ENCODE data around the gene CDKN2B-AS1. TPM values are rescaled to one million over a fixed set of nuclear protein-coding genes. Genes with fewer than 3 reads are reported as not detected.

The CDKN2B-AS1 gene
- total and polyA plus RNA-seq, 2 experiments from 2014 or later, result 0.14 TPM; not detected in 1

GRCh38 chr9:22156586-22156985 lies 162.0 kb downstream of the CDKN2B-AS1 start:
- Histone ChIP-seq H3K4me3 (no peak overlapping the region), H3K36me3 (ENCODE audit: insufficient read depth) (no peaks in the 10 kb centered on the region), H2AFZ (no peak overlapping the region), H3K79me2 (replicated peaks; ENCODE audit: insufficient read depth) (no peaks in the 10 kb centered on the region), H3K27me3 (ENCODE audit: insufficient read depth) (no peaks in the 10 kb centered on the region), H3F3A (replicated peaks; ENCODE audit: low read depth) (no peaks in the 10 kb centered on the region), H3K4me1 (ENCODE audit: insufficient read depth) (no peaks in the 10 kb centered on the region), H3K27ac (ENCODE audit: low read depth) (no peak overlapping the region), H4K20me1 (replicated peaks; ENCODE audit: insufficient read depth) (no peaks in the 10 kb centered on the region), H3K4me2 (no peak overlapping the region), H3K9me2 (ENCODE audit: insufficient read depth) (no peaks in the 10 kb centered on the region)
- DNase-seq (ENCODE audit: low spot score) (no peak), ATAC-seq (no peak)
- TF ChIP-seq CTCF (conservative IDR thresholded peaks at IDR 0.05; ENCODE audit: low read depth in 2 of 2) (no peak), ETS1 (IDR thresholded peaks at IDR 0.05) (no peak), ZNF331 (CRISPR knock-in tag; IDR thresholded peaks at IDR 0.05; ENCODE audit: low read depth) (no peak), CREB1 (CRISPR knock-in tag; IDR thresholded peaks at IDR 0.05; ENCODE audit: low read depth) (no peak), EZH2phosphoT487 (IDR thresholded peaks at IDR 0.05; ENCODE audit: unreplicated experiment) (no peak), POLR2AphosphoS5 (IDR thresholded peaks at IDR 0.05; ENCODE audit: low read depth) (no peak), NANOG (IDR thresholded peaks at IDR 0.05; ENCODE audit: borderline replicate concordance) (no peak), JUNB (IDR thresholded peaks at IDR 0.05; ENCODE audit: unreplicated experiment) (no peak), STAT1 (IDR thresholded peaks at IDR 0.05; ENCODE audit: unreplicated experiment) (no peak), ZNF114 (CRISPR knock-in tag; IDR thresholded peaks at IDR 0.05) (no peak), EZH2 (IDR thresholded peaks at IDR 0.05; ENCODE audit: low read depth, unreplicated experiment) (no peak), ZNF462 (CRISPR knock-in tag; IDR thresholded peaks at IDR 0.05) (no peak), REST (IDR thresholded peaks at IDR 0.05; ENCODE audit: unreplicated experiment) (no peak)
- Mint-ChIP-seq H3K27me3 (ENCODE audit: insufficient read depth, low read depth, poor library complexity) (peaks cover 2% of the 10 kb centered on the region), H3K4me1 (no peaks in the 10 kb centered on the region), H3K4me3 (no peak overlapping the region), H3K36me3 (ENCODE audit: low read depth) (no peaks in the 10 kb centered on the region), H3K27ac (no peak overlapping the region), H3K9me3 (no peaks in the 10 kb centered on the region)

All from GM23338 (cell line).